Sigmoid colon (tissue), 7 donors: Measurements from ENCODE around the gene KCNQ4. TPM values are rescaled to one million over a fixed set of nuclear protein-coding genes. Genes with fewer than 3 reads are reported as not detected.

ENCODE experiments used
- DNase-seq: peaks from one replicate; pipeline ENCODE4 v3.0.0-alpha.2; 2019
- H3K27ac ChIP-seq, 4 donors: fragments of 200-600 bp; sonication (generic); one replicate each; pipeline ENCODE4 v1.5.1; 2016 to 2019; ENCODE audit warnings: mild to moderate bottlenecking in 1 of 4
- H3K27me3 ChIP-seq, 3 donors: fragments of 200-600 bp; sonication (generic); one replicate each; pipeline ENCODE4 v1.5.1; 2019; ENCODE audit warnings: mild to moderate bottlenecking in 1 of 3
- H3K36me3 ChIP-seq, 4 donors: fragments of 200-600 bp; sonication (generic); one replicate each; pipeline ENCODE4 v1.5.1; 2016 to 2019
- H3K4me1 ChIP-seq, 4 donors: fragments of 200-600 bp; sonication (generic); one replicate each; pipeline ENCODE4 v1.5.1; 2017 to 2019
- H3K4me3 ChIP-seq, 4 donors: fragments of 200-600 bp; sonication (generic); one replicate each; pipeline ENCODE4 v1.5.1; 2017 to 2019; ENCODE audit warnings: mild to moderate bottlenecking in 2 of 4, moderate library complexity in 1 of 4
- H3K9me3 ChIP-seq, 4 donors: fragments of 200-600 bp in 3 of 4; sonication (generic) in 3 of 4; one replicate each; pipeline versions ENCODE4 v1.5.1 to v1.6.1; 2013 to 2019
- CTCF ChIP-seq, 4 experiments: fragments of 450-650 bp in 3 of 4; fragments of 200-600 bp in 1 of 4; IDR thresholded peaks; one replicate each; pipeline ENCODE4 v1.5.1; 2016 to 2019; ENCODE audit warnings: antibody characterized with exemption in 4 of 4, mild to moderate bottlenecking in 3 of 4, moderate library complexity in 2 of 4
- EP300 ChIP-seq, 4 donors: sonication (generic); formaldehyde crosslinking; IDR thresholded peaks; one replicate each; pipeline ENCODE4 v1.6.1; 2017; ENCODE audit warnings: antibody characterized with exemption in 4 of 4
- POLR2A ChIP-seq, 2 donors: fragments of 450-650 bp; IDR thresholded peaks; one replicate each; pipeline ENCODE4 v1.6.1; 2016; ENCODE audit warnings: antibody characterized with exemption in 2 of 2, mild to moderate bottlenecking in 2 of 2, moderate library complexity in 2 of 2
- POLR2AphosphoS5 ChIP-seq, 4 donors: sonication (generic); formaldehyde crosslinking; IDR thresholded peaks; one replicate each; pipeline ENCODE4 v1.6.1; 2017; ENCODE audit warnings: antibody characterized with exemption in 4 of 4
- WGBS, 2 donors: extraction: QIAGEN DNeasy Blood & Tissue Kit; methylation state at CpG; one replicate each; pipeline ENCODE4 v1.1.7; 2013; 5-methylcytosine and 5-hydroxymethylcytosine counted together
- intact Hi-C: fragments of 100-400 bp; cut with DNase I; formaldehyde crosslinking; loops from one replicate; pipeline ENCODE4 v1.15.1; 2023
- polyA plus RNA-seq, 3 donors: library from polyadenylated mRNA; stranded (reverse); fragments of 200-250 nt; gene quantifications; one replicate each; pipeline ENCODE4 v1.2.3, GENCODE V29; 2013
- total RNA-seq, 4 donors: library from RNA; depleted of rRNA; stranded (reverse); fragments of >200 nt; gene quantifications; one replicate each; pipeline ENCODE4 v1.1.0, GENCODE V29; 2016
- donor health status: healthy with polysubstance abuse.
- donor health status: Bipolar disorder and iron deficiency.
- donor health status: healthy.

Gene KCNQ4
- total and polyA plus RNA-seq, 7 donors, result 0.60 to 10.8 (median 6.3) TPM; not detected in 1

DNA sequence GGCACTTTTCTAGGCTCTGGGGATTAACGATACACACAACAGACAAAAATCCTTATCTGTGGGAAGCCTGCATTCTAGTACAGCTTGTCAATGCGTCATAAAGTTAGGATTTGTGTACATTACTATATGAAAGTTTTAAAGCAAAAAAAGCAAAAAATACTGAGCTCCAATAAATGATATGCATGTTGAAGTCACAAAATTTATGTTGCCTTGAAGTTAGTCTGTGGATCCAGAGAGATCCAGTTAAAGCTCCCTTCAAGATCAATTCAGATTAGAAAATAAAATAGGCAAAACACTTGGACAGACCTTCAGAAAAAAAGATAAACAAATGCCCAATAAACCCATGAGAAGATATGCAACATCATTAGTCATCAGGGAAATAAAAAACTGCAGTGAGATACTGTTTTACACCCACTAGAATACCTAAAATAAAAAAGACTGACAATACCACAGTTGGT lies 33.1 kb upstream of the KCNQ4 start:
- no peaks in the 10 kb centered on the region for H3K9me3 ChIP-seq
- no peaks in the 10 kb centered on the region for H3K27me3 ChIP-seq
- no peak overlapping the region for H3K4me3 ChIP-seq
- TF ChIP-seq EP300 (IDR thresholded peaks at IDR 0.05) (no peak), POLR2AphosphoS5 (IDR thresholded peaks at IDR 0.05) (no peak), POLR2A (IDR thresholded peaks at IDR 0.05) (no peak), CTCF (IDR thresholded peaks at IDR 0.05) (no peak)
- peaks cover 12 to 63% (median 22%) of the 10 kb centered on the region in 4 donors for H3K36me3 ChIP-seq
- H3K27ac ChIP-seq, result no peak overlapping the region
- no peak for DNase-seq
- intact Hi-C loops, result no loop called here
- peaks cover 0 to 39% (median 24%) of the 10 kb centered on the region in 4 donors for H3K4me1 ChIP-seq
- WGBS, 2 donors, result 82 to 83% methylated on average over 2 of the region's 2 CpGs

GRCh38 chr1:40751802-40752201 lies 31.8 kb upstream of the KCNQ4 start:
- no peak overlapping the region for H3K27ac ChIP-seq
- peaks cover 0 to 36% (median 21%) of the 10 kb centered on the region in 4 donors for H3K4me1 ChIP-seq
- intact Hi-C loops, result no loop called here
- TF ChIP-seq CTCF (IDR thresholded peaks at IDR 0.05) (no peak), POLR2AphosphoS5 (IDR thresholded peaks at IDR 0.05) (no peak), EP300 (IDR thresholded peaks at IDR 0.05) (no peak), POLR2A (IDR thresholded peaks at IDR 0.05) (no peak)
- peaks cover 16 to 76% (median 22%) of the 10 kb centered on the region in 4 donors for H3K36me3 ChIP-seq
- DNase-seq, result no peak
- H3K9me3 ChIP-seq, result no peaks in the 10 kb centered on the region
- H3K4me3 ChIP-seq, result no peak overlapping the region
- H3K27me3 ChIP-seq, result no peaks in the 10 kb centered on the region
- 67 to 76% methylated on average over 4 of the region's 4 CpGs for WGBS, 2 donors

GRCh38 chr1:40753142-40753882 lies 30.3 kb upstream of the KCNQ4 start:
- TF ChIP-seq EP300 (IDR thresholded peaks at IDR 0.05) (no peak), CTCF (IDR thresholded peaks at IDR 0.05) (no peak), POLR2AphosphoS5 (IDR thresholded peaks at IDR 0.05) (no peak), POLR2A (IDR thresholded peaks at IDR 0.05) (no peak)
- Histone ChIP-seq H3K27ac (peak overlapping the region in 3 of 4 donors; percentile 68 to 80 (median 78)), H3K4me3 (no peak overlapping the region), H3K4me1 (peaks cover 0 to 49% (median 36%) of the 10 kb centered on the region in 4 donors), H3K27me3 (no peaks in the 10 kb centered on the region), H3K9me3 (no peaks in the 10 kb centered on the region), H3K36me3 (peaks cover 16 to 77% (median 19%) of the 10 kb centered on the region in 4 donors)
- intact Hi-C loops, result no loop called here
- WGBS, 2 donors, result 90% methylated on average over 8 of the region's 8 CpGs
- no peak for DNase-seq

DNA sequence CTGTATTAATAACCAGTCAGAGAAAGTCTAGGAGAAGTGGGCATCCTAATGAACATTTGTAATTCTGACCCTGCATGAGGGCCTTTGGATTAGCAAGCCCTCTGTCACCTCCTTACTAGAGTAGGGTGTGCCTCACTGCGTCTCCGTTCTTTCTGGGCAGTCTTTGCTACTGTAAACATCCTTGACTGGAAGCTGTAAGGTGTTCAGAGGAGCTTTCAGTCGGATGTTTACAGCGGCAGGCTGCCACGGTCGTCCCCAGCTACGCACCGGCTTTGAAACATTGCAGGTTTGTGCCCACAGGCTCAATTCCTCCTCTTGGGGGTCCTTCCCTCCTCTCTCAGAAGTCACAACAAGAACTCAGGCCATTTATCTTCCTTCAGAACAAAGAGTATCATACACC lies 29.4 kb upstream of the KCNQ4 start:
- H3K4me3 ChIP-seq, result no peak overlapping the region
- WGBS, 2 donors, result 84 to 85% methylated on average over 8 of the region's 8 CpGs

More for the DNA sequence above, 29.4 kb upstream of the KCNQ4 start:
- Histone ChIP-seq H3K27me3 (no peaks in the 10 kb centered on the region), H3K4me1 (peaks cover 0 to 58% (median 44%) of the 10 kb centered on the region in 4 donors), H3K36me3 (peaks cover 13 to 77% (median 18%) of the 10 kb centered on the region in 4 donors), H3K27ac (peak overlapping the region; percentile 23 to 80 (median 73)), H3K9me3 (no peaks in the 10 kb centered on the region)
- intact Hi-C loops, result no loop called here
- DNase-seq, result no peak
- TF ChIP-seq POLR2AphosphoS5 (IDR thresholded peaks at IDR 0.05) (no peak), POLR2A (IDR thresholded peaks at IDR 0.05) (no peak), EP300 (IDR thresholded peaks at IDR 0.05) (no peak), CTCF (IDR thresholded peaks at IDR 0.05) (no peak)
